HG03469 (cell line): Measurements from ENCODE around the gene DNAH12.
A peak's percentile ranks its signal among the peaks of the same experiment; 100 is the strongest.
"Not testable (repeated sequence)": the region's sequence is repeated elsewhere in the genome, so short reads cannot be mapped to it uniquely, and the experiment has no call there.

Experiments used
- ATAC-seq: cut with Tn5 transposase; IDR thresholded peaks from one replicate; pipeline ENCODE4 v1.9.1; 2021; ENCODE audit warnings: mild to moderate bottlenecking, moderate library complexity, moderate number of reproducible peaks; ENCODE audit not compliant: unreplicated experiment

The DNAH12 gene

DNA sequence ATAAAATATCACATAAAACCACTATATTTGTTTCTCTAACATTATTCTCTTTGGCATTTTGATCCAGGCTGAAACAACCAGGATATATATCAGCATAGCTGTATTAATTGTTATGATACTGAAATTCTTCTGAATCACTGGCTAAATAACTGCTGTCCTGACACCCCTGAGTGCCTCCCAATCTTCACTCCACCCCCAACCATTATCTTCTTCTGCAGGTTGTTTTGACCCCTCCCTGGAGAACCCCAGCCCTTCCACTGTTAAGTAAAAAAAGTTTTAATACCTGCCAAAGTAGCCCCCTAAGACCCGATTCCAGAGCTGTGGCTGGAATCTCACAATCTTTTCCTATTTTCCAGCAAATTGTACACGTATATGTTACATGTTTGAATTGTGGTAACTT, 124.1 kb downstream of the DNAH12 start:
- no peak for ATAC-seq

- no peak for ATAC-seq
Measured at GRCh38 chr3:57411715-57412114, 132.4 kb downstream of the DNAH12 start.

GRCh38 chr3:57409471-57409870, 134.7 kb downstream of the DNAH12 start:
- ATAC-seq: no peak

DNA sequence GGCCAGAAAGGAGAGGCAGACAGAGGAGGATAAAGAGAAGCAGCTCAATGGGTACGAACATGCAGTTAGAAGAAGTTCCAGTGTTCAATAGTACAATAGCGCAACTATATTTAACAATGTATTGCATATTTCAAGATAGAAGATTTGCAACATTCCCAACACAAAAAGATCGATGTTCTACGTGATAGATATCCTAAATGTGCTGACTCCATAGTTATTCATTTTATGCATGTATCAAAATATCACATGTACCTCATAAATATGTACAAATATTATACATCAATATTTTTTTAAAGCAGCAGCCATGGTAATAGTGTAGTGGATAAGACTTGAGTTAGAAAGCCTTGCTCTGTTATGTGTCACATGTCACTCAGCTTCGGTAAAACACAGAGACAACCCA, 141.5 kb downstream of the DNAH12 start:
- no peak for ATAC-seq

GRCh38 chr3:57397175-57398026, 146.7 kb downstream of the DNAH12 start:
- peak; percentile 88 for ATAC-seq

DNA sequence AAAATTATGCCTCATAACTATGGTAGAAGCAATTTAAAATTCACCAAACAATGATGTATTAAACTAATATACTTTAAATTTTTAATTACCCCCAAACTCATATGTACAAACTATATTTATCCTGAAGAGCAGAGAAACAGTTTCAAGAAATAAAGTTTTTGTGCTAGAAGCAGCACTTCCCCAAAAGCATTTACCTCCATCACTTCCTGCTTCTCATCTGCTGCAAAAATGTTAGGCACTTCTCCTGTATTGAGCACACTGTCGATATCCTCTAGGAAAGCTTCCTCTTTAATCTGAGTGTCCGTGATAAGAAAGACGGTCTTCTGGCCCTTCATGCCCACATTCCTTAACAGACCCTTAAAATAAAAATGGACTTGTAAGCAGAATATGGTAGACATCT, 150.2 kb downstream of the DNAH12 start:
- ATAC-seq: no peak

DNA sequence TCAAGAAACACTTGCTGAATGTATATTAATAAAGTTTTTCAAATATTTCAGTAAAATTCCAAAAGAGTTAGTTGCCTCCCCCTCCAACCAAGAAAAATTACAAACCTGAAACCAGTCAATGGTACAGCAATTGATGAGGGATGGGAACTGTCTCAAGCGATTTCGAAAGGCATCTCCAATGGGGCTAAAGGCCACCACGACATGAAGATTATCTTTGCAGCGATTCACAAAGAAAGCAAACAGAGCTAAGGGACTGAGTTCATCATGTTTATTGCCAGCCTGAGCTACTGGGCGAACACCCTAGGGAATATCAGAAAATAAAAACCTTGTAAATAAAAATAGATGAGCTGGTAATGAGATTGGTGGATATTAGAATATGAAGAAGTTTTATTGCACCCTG, 152.4 kb downstream of the DNAH12 start:
- no peak for ATAC-seq

DNA sequence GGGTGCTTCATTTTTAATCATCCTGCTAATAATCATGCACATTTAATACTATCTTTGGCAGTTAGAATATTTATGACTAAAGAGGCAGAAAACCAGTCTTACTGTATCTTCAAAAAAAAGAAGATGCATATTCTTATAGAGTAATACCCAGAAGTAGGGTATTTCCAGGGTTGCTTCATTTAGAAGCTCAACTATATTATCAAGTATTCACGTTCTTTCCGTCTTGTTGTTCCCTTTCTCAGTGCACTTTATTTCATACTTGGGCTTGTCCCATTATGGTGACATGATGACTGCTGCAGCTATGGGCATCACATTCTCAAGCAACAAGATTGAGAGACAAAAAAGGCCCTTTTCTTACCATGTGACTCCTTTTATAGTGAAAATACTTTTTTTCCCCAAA, 154.9 kb downstream of the DNAH12 start:
- ATAC-seq: no peak

GRCh38 chr3:57386307-57386706, 157.8 kb downstream of the DNAH12 start:
- no peak for ATAC-seq

DNA sequence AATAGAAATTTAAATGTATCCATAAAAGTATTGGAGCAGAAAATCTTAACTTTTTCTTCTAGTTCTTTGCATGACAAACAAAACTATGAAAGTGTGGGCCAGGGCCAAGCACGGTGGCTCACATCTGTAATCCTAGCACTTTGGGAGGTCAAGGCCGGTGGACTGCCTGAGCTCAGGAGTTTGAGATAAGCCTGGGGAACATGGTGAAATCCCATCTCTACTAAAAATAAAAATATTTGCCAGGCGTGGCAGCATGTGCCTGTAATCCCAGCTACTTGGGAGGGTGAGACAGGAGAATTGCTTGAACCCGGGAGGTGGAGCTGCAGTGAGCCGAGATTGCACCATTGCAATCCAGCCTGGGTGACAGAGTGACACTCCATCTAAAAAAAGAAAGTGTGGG, 158.6 kb downstream of the DNAH12 start:
- no peak for ATAC-seq

DNA sequence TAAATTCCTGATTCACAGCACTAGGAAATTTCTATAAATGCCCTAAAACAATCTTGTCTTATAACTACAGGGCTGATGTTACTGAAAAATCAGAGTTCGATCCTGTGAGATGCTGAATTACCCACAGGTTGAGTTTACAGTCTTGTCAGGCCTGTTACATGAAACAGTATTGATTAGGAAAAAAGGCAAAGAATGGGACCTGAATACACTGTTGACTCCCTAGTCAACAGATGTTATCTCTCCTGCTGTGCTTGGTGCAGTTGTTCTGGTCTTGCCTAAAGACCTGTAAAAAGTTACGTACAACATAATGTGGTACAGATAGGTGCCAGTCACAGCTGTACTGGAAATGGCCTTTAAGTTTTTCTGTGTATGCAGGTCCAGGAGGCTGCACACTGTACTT, 160.3 kb downstream of the DNAH12 start:
- no peak for ATAC-seq

DNA sequence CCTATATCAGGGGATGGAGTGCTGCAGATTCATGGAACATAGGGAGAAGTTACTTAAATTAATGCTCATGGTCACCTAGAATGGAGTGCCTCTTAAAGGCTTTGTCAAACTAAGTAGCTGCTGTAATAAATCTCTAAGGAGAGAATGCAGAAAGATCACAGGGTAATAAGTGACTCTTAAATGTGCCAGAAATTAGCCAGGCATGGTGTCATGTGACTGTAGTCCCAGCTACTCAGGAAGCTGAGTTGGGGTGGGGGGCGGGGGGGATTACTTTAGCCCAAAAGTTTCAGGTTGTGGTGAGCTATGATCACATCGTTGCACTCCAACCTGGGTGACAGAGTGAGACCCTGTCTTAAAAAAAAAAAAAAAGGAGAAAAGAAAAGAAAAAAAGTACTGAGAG, 160.7 kb downstream of the DNAH12 start:
- no peak for ATAC-seq

DNA sequence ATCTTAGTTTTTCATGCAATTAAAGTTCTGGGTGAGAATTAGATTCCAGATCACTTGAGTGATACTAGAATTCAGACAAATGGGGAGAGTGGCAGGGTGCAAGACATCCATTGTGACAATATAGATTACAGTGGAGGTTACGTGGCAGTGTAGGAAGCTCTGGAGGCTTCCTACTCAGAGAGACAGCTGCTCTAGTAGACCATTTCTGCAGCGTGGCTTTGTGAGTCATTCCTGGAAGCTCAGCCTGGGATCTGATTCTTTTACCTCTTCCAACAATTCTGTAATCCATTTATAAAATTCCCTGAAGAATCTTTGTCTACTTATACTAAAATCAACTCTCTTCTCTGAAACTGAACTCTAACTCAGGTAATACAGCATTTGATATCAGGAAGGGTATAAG, 161.2 kb downstream of the DNAH12 start:
- ATAC-seq: no peak

DNA sequence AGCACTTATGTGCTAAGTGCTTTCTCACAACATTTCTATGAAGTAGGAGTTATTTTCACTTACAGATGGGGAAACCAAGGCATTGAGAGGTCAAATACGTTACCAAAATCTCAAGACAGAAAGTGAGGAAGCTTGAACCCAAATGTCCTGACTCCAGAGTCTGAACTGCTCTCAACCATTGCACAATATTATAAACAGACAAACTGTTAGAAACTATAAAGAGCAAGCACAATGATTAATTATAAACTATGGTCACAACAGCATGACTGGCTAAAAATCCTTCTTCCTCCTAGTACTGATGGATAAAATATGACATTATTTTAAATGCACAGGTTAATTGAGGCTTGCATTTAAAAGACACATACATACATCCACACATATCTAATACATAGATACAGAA, 173.8 kb downstream of the DNAH12 start:
- ATAC-seq: no peak

GRCh38 chr3:57365089-57365488, 179.1 kb downstream of the DNAH12 start:
- ATAC-seq: not testable (repeated sequence)

DNA sequence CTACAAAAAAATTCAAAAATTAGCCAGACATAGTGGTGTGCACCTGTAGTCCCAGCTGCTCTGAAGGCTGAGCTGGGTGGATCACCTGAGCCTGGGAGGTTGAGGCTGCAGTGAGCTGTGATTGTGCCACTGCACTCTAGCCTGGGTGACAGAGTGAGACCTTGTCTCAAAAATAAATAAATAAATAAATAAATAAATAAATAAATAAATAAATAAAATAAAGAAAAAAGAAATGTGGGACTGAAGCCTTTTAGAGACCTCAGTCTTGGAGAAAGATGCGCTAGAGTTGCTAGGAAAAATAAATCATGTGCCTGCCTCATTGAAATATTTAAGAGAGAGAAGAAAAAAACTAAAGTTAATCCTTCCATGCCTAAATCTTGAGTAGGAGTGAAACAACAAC, 187.9 kb downstream of the DNAH12 start:
- ATAC-seq: not testable (repeated sequence)

DNA sequence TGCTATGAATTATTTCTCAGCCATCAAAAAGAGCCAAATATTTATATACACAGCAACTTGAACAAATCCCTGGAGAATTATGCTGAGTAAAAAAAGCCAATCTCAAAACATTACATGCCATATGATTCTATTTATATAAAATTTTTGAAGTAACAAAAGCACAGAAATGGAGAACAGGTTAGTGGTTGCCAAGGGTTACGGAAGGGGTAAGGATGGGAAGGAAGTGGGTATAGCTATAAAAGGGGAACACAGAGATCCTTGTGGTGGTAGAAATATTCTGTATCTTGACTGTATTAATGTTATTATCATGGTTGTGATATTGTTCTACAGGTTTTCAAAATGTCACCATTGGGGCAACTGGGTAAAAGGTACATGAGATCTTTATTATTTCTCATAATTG, 189.4 kb downstream of the DNAH12 start:
- no peak for ATAC-seq

DNA sequence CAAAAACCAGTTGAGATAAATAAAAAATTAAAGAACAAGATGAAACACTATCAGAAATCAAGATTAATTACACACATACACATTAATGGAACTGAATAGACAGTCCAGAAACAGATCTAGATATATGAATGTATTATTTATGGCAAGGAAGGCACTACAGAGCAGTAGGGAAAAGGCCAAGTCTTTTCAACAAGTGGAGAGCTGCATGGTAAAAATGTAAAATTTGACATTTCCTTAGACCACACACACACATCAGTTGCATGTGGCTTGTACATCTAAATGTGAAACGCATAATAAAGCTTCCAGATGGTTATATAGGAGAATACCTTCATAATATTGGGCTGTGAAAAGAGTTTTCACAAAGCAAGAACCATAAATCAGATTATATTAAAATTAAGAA, 193.9 kb downstream of the DNAH12 start:
- no peak for ATAC-seq

- ATAC-seq: not testable (repeated sequence)
Measured at GRCh38 chr3:57339071-57339642, 205.0 kb downstream of the DNAH12 start.

DNA sequence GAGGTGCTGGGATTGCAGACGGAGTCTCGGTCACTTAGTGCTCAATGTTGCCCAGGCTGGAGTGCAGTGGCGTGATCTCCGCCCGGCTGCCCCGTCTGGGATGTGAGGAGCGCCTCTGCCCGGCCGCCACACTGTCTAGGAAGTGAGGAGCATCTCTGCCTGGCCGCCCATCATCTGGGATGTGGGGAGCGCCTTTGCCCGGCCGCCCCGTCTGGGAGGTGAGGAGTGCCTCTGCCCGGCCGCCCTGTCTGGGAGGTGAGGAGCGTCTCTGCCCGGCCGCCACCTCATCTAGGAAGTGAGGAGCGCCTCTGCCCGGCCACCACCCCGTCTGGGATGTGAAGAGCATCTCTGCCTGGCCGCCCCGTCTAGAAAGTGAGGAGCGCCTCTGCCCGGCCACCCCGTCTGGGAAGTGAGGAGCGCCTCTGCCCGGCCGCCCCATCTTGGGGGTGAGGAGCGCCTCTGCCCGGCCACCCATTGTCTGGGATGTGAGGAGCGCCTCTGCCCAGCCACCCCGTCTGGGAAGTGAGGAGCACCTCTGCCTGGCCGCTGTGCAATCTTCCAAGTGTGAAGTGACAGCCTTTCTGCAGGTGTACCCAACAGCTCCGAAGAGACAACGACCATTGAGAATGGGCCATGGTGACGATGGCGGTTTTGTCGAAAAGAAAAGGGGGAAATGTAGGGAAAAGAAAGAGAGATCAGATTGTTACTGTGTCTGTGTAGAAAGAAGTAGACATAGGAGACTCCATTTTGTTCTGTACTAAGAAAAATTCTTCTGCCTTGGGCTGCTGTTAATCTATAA, 205.7 kb downstream of the DNAH12 start:
- not testable (repeated sequence) for ATAC-seq

DNA sequence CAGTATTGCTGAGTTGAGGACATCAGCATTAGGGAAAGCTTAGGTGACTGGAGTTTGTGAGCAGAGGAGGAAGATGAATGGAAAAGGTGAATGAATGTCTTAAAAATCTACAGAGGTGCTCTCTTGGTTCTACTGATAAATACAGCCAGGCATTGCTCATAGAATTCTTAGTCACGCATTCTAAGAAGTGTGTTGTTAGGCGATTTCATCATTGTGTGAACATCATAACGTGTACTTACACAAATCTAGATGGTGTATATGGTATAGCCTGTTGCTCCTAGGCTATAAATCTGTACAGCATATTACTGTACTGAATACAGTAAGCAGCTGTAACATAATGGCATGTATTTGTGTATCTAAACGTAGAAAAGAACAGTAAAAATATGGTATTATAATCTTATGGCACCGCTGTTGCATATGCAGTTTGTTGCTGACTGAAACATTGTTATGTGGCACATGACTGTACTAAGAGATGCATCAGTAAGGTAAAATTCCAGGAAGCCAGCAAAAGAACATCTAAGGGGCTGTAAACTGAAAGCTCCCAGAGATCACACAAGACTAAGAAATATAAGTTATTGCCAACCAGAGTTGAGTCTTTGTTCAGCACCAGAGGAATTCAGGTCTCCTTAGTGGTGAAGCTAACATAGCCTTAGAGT, 208.7 kb downstream of the DNAH12 start:
- ATAC-seq: no peak
